Middle frontal gyrus (tissue), 1 donor: ENCODE measurements around the gene DLGAP1.

Experiments used
- DNase-seq: peaks from one replicate; pipeline ENCODE4 v3.0.0-alpha.2; 2015; ENCODE audit warnings: low spot score; ENCODE audit errors: extremely low spot score

DLGAP1 gene

DNA sequence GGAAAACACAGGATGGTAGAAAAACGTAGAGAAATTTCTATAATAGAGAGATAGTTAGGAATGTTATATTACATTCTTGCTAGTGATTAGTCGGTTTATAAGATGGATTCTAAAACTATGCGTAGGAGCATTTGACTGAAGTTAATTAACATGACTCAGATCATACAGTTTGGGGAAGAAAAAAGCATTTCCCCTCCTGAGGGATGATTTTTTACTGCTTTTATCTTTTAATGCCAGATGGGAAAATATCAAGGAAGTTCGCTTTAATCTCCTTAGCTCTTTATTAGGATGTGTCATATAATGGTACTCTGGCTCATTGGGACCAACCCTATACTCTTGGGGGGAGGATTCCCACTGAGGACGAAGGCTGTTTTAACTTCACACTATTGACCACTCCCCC lies 503.1 kb downstream of the DLGAP1 start:
- no peak for DNase-seq

DNA sequence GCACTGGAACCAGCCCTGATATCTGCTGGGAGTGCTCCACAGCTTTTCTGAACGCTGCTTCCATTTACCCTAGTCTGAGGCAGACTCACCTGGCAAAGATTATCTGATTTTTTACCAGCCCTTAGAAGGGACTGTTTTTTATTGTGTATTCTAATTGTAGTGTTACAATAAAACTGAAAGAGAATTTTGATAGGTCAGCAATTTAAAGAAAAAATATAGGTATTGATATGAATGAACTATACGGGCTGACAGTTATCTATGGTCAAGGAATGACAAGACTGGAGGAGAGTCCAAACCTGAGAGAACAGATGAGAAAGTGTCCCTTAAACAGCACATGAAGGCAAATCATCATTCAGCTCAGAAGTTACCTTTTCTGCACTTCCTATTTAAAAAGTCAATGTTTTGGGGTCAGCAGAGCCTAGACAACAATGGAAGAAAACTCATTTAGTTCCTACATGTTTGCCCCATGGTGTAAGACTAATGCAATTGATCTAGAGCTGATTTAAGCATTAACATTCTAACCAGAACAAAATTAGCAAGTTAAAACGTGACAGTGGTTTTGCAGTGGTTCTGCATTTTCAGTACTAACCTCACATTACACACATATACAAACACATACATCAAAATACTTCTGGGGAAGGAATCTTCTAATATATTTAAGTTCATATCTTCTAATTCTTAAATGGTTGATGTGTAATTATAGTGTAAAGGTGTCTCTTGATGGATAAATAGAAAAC lies 504.3 kb downstream of the DLGAP1 start:
- no peak for DNase-seq

DNA sequence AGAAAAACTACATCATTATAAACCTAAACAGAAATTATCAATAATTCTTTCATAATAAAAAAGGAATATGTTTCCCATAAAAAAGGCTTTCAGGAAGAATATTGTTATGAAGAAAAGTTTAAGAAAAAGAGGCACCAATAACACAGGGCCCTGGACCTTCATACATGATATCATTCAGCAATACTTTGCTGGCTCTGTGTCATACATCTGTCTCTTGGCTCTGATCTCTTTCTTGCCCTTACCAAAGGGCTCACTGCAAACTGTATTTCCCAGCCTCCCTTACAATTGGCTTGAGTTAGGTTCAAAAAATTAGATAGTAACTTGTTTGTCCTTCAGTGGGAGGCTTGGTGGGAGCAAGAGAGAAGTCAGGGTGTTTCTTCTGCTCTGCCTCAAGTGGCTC lies 506.1 kb downstream of the DLGAP1 start:
- DNase-seq, result no peak

DNA sequence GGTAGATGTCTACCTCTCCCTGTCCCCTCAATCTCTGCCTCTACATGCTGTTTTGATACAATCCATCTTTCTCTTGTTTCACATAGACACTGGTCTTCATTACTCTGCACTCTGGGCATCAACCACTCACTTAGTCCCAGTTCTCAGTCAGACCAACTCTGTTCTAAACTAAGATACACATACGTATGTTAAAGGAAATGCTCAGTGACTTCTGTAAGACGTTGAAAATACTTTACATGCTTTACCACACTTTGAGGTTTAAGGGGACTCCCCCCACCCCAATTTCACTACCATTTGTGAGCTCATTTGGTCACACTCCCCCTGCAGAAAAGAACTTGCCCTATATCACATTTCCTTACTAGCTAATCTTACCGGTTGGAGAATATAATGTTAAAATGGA lies 507.7 kb downstream of the DLGAP1 start:
- no peak for DNase-seq

DNA sequence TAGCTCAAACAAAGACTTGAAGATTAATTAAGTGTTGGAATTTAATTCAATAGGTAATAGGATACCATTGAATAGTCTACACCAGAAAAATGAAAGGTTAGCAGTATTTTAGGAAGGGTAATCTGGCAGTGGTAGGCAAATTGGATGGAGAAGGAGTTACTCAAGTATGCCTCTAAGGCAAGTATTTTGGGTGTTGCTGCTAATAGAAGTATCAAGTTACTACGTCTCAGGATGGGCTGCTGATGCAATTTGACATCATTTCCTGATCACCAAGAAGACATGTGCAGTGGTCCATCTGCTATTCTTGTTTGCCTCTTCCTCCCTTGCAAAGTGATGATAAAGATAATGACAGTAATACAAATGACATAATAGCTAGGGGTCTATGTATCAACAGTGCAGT lies 519.8 kb downstream of the DLGAP1 start:
- no peak for DNase-seq

DNA sequence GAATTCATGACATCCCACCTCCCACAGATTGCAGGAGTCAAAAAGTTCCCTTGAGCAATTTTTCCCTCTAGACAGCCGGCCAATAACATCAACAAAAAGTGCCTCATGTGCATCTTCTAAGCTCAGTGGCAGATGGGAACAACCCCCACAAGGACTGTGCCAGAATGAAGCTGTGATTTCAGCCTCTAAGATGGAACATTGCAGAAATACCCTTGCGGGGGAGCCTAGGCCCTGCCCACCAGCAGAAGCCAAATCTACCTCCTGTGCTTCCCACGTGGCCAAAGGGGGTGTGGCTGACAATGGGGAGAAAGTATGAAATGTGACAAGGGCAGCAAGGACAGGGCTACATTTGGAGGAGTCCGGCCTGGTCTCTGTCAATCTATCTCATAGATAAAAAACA lies 522.8 kb downstream of the DLGAP1 start:
- DNase-seq, result peak; percentile 39

DNA sequence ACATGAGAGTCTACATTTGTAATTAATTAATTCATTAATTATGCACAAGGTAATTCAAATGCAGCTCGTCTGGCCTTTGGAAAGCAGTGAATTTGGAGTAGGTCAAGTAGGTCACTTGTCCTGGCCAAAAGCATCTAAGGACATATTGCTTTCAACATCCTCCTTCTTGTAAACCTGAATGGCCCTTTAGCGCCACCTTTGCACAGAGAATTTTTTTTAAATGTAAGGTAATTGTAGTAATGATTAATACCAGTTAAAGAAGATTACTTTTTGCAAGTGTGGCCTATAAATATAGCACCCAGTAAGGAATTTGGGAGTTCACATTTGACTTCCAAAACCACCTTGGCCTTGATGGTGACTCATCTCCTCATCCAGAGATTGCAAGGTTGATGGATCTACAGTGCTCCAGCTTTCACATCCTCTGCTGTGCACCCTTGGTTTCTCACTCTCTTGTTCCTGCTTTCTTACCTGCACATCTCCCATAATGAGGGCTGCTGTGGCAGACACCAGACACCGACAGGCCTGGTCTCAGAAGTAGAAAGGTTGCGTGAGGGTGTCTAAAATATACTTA lies 523.5 kb downstream of the DLGAP1 start:
- no peak for DNase-seq

DNA sequence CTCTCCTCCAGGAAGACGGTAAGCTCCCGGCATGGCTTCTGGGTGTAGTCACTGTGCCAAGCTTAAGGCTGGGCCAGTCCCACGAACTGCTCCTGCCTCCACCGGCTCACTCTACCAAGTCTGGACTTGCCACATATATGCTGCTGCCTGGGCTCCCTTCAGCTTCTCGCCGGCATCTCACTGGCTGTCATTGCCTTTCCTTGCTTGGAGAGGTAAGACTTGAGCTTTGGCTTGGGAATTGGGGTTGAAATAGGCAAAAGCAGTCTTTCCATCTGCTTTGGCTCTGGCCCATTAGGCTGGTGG lies 524.1 kb downstream of the DLGAP1 start:
- DNase-seq, result no peak

DNA sequence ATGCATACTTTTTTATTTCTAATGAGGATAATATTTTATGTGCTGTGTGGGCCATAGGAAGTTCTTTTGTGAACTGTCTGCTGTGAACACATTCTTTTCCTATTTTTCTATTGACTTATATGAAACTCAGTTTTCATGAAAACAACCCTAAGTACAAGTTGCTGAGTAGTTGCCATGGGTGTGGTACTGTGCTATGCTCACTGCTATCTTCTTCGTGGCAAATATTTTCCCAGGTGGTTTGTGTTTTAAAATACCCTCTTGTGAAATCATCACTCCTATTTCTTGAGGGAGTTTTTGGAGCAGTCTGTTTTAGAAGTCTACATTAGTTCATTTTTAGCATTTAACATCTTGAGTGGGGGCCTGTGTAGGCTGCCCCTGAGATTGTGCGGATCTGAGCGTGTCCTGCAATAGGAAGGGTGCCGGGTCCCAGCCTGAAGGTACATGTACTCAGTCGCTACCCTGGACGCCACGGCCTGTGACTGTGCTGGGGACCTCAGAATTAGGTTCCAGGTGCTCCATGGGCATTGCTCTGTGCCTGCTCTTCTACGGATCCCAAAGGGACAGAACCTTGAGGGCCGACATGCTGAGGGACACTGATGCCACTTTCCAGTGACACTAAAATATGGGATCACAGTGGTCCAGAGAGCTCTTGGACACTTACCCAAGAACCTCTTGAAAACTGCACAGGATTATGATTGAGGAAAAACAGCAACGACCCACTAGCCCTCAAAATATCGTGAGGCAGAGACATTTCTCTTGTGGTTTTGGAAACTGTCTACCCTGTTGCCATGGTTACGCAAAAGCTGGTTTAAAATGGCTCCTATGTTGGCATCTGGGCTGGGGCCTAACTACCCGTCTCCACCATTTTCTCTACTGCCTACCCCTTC lies 524.7 kb downstream of the DLGAP1 start:
- DNase-seq, result no peak

DNA sequence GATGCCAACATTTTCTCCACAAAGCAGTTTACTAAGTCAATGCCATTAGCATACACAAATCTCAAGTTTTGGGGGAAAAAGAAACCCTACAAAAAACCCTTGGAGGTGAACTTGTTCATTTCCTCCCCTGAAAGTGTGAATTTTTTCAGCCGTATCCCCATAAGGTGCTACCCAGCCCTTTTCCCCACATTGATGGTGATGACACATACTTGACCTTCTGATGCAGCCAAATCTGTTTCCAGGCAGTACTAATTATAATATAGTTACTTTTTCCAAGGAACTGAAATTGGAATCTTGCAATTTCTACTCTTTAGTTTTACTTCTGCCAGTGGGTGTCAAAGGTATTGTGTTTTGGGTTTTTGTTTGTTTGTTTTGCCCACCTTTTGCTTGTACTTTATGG lies 530.7 kb downstream of the DLGAP1 start:
- no peak for DNase-seq

DNA sequence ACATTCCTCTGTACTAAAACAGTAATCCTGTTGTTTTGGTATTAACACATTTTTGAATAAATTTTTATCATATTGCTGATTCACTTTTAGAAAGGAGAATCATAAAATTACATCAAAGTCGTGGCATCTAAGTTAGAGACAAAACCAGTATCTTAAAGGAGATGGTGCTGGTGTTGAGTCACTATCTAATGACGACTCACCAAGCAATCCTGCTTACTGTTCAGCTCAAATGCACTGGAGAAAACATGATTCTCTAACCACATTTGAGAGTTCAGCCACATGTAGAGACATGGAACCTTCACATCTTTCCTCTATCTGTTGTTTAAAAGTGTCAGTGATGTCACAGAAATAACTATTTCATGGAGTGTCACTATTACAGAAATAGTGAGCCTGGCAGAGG lies 531.4 kb downstream of the DLGAP1 start:
- DNase-seq, result no peak

DNA sequence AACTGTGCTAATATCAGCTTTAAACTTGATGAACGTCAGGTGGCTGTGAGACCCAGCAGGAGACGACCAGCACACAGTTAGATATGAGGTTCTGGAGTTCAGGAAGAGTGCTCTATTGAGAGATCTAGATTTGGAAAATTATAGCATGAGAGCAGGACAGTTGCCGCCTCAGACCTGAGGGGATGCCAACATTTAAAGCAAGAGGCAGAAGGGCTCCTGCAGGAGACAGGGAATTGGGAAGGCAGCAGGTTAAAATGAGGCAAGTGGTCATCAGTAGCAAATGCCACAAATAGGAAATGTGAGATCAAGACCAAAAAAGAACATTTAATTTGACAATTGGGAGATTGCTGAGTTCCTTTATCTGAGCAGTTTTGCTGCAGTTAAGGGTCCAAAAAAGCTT lies 533.3 kb downstream of the DLGAP1 start:
- no peak for DNase-seq

DNA sequence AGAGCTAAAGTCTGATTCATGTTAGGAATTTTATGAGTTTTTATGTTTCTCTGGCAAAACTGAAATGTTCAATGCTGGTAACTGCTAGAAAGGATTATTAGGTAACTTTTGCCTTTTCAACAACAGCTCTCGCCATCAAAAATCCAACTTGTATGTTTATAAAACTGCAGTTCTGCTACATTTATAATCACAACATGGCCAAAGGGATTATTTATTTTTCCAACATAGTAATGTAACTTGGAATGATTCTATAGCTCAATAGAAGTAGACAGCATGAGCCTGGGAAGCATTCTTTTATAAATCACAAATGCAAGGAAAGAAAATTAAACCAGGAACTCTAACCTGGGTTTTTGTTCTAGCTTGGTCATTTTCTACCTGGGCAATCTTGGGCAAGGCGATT lies 534.3 kb downstream of the DLGAP1 start:
- no peak for DNase-seq

DNA sequence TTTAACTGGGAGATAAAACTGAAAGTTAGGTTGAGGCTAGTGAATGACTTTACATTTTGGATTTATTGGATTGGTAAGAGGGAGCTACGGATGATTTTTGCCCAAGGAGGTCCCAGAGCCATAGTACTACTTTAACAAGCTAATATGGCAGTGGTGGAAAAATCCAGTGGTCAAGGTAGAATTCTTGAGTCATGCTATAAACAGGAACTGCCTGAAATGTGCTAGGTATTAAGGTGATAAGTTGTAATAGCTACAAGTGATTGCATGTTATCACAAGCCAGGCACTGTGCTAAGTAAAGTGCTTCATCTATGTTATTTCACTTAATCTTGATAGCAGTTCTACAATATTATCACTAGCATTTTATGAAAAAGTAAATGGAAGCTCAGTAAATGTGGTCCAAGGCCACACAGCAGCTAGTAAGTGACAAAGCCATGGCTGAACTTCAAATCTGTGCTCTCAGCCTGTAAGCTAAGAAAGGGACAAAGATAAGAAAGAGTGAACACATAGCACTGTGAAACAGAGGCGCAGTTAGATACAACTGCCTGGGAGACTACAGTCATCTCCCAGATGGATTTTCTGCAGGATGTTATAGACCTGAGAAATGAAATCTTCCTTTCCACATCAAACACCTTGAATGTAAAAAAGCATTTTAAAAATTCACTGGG lies 535.6 kb downstream of the DLGAP1 start:
- DNase-seq, result no peak

DNA sequence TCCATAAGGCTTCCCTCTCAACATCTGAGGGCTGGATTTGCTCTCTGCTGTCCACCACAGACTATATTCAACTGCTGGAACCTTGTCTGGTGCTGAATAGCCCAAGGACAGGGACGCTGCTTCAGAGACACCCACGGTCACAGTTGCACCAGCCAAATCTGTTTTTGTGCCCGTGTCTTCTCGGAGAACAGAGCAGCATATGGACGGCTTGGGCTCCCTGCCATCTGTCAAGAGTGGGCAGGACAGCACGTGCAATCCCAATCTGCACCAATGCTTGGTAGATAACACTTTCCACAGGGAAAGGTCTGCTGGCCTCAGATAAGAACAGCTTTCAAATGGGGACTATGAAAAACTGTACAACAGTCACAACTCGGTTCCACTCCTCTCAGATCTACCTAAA lies 539.0 kb downstream of the DLGAP1 start:
- DNase-seq, result peak; percentile 63

DNA sequence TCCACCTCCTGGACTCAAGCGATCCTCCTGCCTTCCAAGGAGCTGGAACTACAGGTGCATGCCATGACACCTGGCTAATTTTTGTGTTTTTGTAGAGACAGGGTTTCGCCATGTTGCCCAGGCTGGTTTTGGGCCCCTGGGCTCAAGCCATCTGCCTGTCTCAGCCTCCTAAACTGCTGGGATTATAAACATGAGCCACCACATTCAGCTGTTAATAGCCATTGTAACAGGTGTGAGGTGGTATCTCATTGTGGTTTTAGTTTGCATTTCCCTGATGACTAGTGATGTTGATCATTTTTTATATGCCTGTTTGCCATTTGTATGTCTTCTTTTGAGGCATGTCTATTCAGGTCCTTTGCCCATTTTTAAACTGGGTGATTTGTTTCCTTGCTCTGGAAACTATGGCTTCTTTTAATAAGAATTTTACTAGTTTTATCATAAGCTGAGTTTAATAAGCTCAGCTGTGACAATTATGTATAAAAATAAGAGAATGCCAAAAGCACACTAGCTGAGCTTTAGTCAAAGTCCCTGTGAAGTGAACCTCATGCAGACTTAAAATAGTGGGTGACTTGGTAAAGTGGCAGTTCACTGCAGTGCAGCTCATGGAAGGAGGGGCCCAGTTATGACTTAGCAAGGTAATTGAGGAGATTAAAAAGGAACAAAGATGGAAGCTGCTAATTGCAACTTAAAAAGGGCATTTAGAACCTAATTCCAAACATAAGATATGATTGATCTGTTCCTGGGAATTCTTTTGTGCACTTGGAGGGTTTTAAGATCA lies 540.1 kb downstream of the DLGAP1 start:
- no peak for DNase-seq

DNA sequence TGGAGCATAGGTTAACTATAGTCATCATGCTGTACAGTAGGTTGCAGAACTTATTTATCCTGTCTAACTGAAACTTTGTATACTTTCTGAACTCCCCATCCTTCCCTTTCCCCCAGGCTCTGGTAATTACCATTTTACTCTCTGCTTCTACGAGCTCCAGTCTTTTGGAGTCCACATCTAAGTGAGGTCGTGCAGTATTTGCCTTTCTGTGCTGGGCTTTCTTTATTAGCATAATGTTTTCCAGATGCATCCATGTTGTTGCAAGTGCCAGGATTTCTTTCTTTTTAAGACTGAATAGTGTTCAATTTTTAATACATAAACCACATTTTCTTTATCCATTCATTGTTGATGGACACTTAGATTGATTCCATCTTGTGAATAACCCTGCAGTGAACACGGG lies 541.0 kb downstream of the DLGAP1 start:
- DNase-seq, result no peak

DNA sequence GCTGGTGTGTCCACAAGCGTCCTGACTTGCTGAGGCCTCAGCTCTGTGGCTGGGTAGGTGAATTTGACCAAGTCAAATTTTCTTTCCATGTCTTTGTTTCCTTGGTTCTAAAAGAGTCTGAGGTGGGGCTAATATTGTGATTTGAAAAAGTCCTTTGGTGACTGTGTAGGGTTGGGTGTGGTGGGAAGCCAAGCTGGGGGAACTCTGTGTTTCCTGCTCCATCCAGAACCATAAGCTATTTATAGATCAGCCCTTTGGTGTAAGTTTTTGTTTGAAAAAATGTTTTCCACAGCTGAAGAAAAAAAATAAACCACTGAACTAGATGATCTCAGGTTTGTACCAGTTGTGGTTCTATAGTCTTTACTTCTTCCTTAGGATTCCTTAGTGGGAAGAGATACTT lies 542.4 kb downstream of the DLGAP1 start:
- DNase-seq, result no peak

DNA sequence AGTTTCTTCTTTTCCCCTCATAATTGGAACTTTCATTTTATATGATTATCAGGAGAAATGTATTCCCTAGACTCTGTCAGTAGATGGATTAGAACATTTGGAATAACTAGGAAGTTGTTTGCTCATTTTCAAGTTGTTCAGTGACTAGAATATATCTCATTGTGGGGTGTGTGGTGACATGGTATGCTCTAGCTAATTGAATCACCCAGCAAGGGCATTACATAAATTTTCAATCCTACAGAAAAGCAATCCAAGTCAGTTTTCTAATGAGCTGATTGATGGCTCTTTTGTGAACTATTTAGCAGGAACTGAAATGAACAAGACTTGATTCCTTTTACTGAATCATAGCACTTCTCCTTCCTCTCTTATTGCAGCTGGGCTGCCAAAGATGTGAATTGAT lies 543.7 kb downstream of the DLGAP1 start:
- no peak for DNase-seq

DNA sequence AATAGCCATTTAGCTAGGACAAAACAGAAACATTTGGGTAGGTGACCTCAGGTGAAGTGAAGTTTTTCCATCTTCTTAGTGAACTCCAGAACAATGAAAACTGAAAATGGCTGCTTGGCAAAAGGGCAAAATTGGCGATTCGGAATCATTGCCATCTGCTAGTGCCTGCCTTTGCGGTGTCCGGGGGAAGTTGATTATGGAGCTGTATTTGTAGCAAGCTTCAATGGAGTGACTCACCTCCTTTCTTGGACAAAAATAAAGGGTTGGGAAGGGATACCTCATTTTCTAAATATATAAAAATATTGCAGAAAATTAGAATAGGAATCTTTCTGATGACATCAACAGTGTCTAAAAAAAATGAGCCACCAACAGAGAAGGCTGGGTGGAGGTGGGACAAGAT lies 544.6 kb downstream of the DLGAP1 start:
- peak; percentile 27 for DNase-seq

DNA sequence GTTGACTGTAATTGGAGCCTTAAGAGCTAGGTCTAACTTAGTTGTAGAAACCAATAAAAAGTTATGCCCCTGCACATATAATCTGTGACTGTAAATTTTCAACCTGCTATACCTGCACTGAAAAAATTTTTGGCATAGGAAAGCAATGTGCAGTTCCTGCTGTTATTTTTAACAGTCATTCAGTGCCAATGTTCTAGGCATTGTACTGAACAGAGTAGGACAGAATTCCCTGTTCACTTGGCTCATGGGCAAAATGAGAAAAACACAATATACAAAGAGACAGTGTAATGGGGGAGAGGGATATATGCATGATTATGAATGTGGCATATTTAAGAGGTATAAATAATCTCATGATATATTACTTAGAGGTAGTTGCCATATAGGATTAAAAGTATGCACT lies 547.2 kb downstream of the DLGAP1 start:
- DNase-seq, result no peak
